ENCODE measurements around the gene FAM210A. TPM values are rescaled to one million over a fixed set of nuclear protein-coding genes. Genes with fewer than 3 reads are reported as not detected.

FAM210A gene
- total RNA-seq, 2 experiments from 2014 or later: 23.1 to 30.6 TPM

GRCh38 chr18:13640266-13640860 is 86.0 kb downstream of the FAM210A start:
- no peak overlapping the region for H2AFZ ChIP-seq (ENCODE audit: low read length)
- CTCF ChIA-PET (ENCODE audit: unreplicated experiment): no interaction called here
- DNase-seq (ENCODE audit: low spot score): no peak
- H4K20me1 ChIP-seq (ENCODE audit: insufficient read depth, low read length): no peaks in the 10 kb centered on the region
- intact Hi-C loops (cut with micrococcal nuclease; ENCODE audit: unreplicated experiment): no loop called here
- no TSS peak for BruUV-seq (replicated peaks)
- no peaks in the 10 kb centered on the region for H3K79me2 ChIP-seq (ENCODE audit: insufficient read depth, low read depth, low read length)
- H3K4me3 ChIP-seq (ENCODE audit: low read depth, low read length, poor library complexity, severe bottlenecking): no peak overlapping the region
- no peak overlapping the region for H3K4me2 ChIP-seq (ENCODE audit: low read length)
- H3K27ac ChIP-seq (ENCODE audit: low read depth, low read length, poor library complexity, severe bottlenecking): no peak overlapping the region
- POLR2A ChIA-PET: no interaction called here
- H3K36me3 ChIP-seq (ENCODE audit: insufficient read depth, low read length): peaks cover 26% of the 10 kb centered on the region
- H3K9me3 ChIP-seq (ENCODE audit: low read length): no peaks in the 10 kb centered on the region
- no peak for TF ChIP-seq EZH2phosphoT487 (IDR thresholded peaks at IDR 0.05; ENCODE audit: borderline replicate concordance, low read depth, low read length)
- no peak for TF ChIP-seq CTCF (conservative IDR thresholded peaks at IDR 0.05; ENCODE audit: low read length)
- H3K9me2 ChIP-seq (ENCODE audit: insufficient read depth, low read length): no peaks in the 10 kb centered on the region
- no peaks in the 10 kb centered on the region for H3K4me1 ChIP-seq (ENCODE audit: insufficient read depth, low read length, poor library complexity, severe bottlenecking)

- no peak overlapping the region for H2AFZ ChIP-seq (ENCODE audit: low read length)
- CTCF ChIA-PET (ENCODE audit: unreplicated experiment): no interaction called here
Measured at GRCh38 chr18:13638719-13639595, 87.4 kb downstream of the FAM210A start.

More at GRCh38 chr18:13638719-13639595, 87.4 kb downstream of the FAM210A start:
- Histone ChIP-seq H3K9me2 (ENCODE audit: insufficient read depth, low read length) (no peaks in the 10 kb centered on the region), H3K4me3 (ENCODE audit: low read depth, low read length, poor library complexity, severe bottlenecking) (no peak overlapping the region), H3K4me1 (ENCODE audit: insufficient read depth, low read length, poor library complexity, severe bottlenecking) (no peaks in the 10 kb centered on the region), H3K36me3 (ENCODE audit: insufficient read depth, low read length) (peaks cover 28% of the 10 kb centered on the region), H4K20me1 (ENCODE audit: insufficient read depth, low read length) (no peaks in the 10 kb centered on the region), H3K9me3 (ENCODE audit: low read length) (no peaks in the 10 kb centered on the region), H3K79me2 (ENCODE audit: insufficient read depth, low read depth, low read length) (no peaks in the 10 kb centered on the region), H3K4me2 (ENCODE audit: low read length) (no peak overlapping the region), H3K27ac (ENCODE audit: low read depth, low read length, poor library complexity, severe bottlenecking) (no peak overlapping the region)
- DNase-seq (ENCODE audit: low spot score): no peak
- POLR2A ChIA-PET: no interaction called here
- intact Hi-C loops (cut with micrococcal nuclease; ENCODE audit: unreplicated experiment): no loop called here
- TF ChIP-seq EZH2phosphoT487 (IDR thresholded peaks at IDR 0.05; ENCODE audit: borderline replicate concordance, low read depth, low read length) (no peak), CTCF (conservative IDR thresholded peaks at IDR 0.05; ENCODE audit: low read length) (no peak)
- BruUV-seq (replicated peaks): no TSS peak
